ENCODE measurements around the gene SHANK1.
"Not testable (repeated sequence)": the region's sequence is repeated elsewhere in the genome, so short reads cannot be mapped to it uniquely, and the experiment has no call there.

SHANK1 gene

DNA sequence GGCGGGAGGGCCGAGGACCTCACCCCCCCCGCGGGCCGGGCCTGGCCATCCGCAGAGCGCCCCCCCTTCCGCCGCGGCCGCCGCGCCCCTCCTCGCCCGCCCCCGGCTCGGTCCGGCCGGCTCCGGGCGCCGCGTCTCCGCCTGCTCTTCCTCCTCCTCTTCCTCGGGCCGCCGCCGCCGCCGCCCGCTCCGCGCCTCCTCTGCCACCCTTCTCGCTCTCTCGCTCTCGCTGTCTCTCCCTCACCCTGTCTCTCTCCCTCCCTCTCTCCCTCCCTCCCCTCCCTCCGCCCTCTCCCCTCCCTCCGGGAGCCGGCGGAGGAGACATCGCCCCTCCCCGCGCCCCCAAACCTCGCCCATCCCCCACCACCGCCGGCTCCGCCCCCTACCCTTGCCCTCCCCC is at the start of gene SHANK1:
Gene SHANK1 (minus strand): TSS at position 237 of the 400 bp plus-strand sequence. CDS start 2,883 bp downstream, outside the sequence.
- no peak for DNase-seq (ENCODE audit: low read depth, low spot score)
- no peak within 1 kb of the TSS for H3K27ac ChIP-seq

DNA sequence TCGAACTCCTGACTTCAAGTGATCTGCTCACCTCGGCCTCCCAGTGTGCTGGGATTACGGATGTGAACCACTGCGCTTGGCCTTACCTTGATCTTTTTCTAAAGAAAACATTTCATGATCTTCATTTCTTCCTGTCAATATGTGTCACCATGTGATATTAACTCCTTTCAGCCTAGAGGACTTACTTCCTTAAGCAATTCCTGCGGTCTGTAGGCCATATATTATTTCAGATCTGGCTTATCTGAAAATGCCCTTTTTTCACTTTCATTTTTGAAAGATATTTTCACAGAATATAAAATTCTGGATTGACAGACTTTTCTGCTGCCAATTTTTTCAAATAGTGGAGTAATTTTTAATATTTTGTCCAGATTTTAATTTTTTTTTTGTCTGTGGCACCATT is 48.7 kb upstream of the SHANK1 start:
- H3K27ac ChIP-seq, result no peak overlapping the region
- DNase-seq (ENCODE audit: low read depth, low spot score), result no peak

DNA sequence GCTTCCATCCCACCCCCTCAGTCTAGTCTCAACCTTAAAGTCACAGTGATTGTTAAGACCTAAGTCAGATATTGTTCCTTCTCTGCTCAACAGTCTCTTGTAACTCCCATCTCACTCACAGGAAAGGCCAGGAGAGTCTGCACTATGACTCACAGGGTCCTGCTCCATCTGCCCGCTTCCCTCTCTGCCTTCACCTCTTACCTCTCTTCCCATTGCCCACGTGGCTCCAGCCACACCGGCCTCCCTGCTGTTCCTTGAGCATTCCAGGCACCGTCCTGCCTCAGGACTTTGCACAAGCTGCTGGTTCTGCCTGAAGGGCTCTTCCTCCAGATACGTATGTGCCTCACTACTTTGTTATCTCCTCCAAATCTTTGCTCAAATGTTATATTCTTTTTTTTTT is 47.7 kb upstream of the SHANK1 start:
- not testable (repeated sequence) for H3K27ac ChIP-seq; DNase-seq (ENCODE audit: low read depth, low spot score)

DNA sequence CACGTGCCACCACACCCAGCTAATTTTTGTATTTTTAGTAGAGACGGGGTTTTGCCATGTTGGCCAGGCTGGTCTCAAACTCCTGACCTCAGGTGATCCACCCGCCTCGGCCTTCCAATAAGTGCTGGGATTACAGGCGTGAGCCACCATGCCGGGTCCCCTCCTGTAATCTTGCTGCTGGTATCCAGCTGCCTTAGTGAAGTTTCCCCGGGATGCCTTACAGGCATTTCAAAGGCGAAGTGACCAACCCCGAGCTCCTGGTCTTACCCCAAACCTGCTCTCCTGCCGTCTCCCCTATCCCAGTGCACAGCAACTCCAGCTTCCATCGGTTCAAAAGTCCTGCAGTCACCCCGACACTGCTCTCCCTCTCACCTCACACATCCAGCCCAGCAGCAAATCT is 47.1 kb upstream of the SHANK1 start:
- not testable (repeated sequence) for DNase-seq (ENCODE audit: low read depth, low spot score); H3K27ac ChIP-seq

DNA sequence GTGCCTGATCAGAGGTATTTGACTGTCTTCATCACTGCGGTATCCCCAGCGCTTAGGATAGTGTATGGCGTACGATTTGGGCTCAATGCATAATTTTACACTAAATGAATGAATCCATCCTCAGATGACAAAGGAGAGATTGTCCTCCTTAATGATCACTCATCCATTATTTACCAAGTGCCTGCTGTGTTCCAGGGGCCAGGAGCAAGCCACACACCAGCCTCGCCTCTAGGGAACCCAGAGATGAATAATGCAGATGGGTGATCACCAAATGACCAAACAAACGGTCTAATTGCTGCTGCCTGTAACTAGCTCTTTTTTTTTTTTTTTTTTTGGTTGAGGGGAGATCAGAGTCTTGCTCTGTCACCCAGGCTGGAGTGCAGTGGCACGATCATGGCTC is 44.8 kb upstream of the SHANK1 start:
- DNase-seq (ENCODE audit: low read depth, low spot score), result no peak
- no peak overlapping the region for H3K27ac ChIP-seq

DNA sequence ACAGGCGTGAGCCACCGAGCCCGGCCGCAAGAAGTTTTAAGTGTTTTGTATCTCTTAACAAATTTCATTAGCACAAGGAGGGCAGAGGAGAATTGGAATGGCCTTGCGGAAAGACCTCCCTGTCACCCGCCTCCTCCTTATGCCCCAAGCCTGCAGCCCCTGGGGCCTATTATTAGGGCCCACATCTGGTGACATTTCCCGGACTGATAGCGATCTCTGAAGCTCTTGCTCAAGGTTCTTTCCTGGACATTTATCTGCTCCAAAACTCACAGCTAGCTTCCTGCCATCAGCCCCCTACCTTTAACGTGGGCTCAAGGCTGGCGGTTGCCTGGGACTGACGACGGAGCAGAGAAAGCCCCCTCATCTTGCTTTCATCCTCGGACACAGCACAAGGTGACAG is 43.9 kb upstream of the SHANK1 start:
- not testable (repeated sequence) for H3K27ac ChIP-seq; DNase-seq (ENCODE audit: low read depth, low spot score)

DNA sequence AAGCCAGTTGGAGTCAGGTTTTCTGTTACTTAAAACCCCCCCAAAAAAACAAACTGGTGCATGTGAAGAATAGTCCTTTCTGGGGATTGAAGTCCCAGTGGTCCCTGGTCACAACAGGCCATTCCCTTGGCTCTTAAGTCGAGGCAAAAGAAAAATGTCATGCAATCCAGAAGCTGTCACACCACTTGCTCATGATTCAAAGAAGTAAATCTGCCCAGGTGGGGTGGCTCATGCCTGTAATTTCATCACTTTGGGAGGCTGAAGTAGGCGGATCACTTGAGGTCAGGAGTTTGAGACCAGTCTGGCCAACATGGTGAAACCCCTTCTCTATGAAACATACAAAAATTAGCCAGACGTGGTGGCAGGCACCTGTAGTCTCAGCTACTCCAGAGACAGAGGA is 41.9 kb upstream of the SHANK1 start:
- H3K27ac ChIP-seq; DNase-seq (ENCODE audit: low read depth, low spot score): not testable (repeated sequence)

DNA sequence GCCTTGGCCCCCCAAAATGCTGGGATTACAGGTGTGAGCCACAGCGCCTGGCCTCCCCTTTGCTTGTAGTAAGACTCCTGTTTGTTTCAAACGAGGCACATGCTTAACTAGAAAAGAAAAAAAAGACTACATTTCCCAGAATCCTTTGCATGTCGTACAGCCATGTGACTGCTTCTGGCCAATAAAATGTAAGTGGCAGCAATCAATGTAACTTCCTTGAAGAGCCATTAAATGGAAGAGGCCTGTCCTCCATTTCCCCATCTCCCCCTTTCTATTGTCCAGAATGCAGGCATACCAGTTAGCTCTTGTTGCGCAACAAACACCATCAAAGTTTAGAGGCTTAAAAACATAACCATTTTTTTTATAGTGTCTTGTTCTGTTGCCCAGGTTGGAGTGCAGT is 40.3 kb upstream of the SHANK1 start:
- no peak overlapping the region for H3K27ac ChIP-seq
- DNase-seq (ENCODE audit: low read depth, low spot score), result no peak

DNA sequence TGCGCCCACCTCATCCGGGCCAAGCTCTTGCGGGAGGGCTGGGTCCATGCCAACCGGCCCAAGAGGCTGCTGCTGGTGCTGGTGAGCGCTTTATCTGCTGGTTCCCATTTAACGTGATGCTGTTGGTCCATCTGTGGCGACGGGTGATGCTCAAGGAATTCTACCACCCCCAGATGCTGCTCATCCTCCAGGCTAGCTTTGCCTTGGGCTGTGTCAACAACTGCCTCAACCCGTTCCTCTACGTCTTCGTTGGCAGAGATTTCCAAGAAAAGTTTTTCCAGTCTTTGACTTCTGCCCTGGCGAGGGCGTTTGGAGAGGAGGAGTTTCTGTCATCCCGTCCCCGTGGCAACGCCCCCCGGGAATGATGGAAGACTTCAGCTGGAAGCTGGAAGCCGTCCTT is 39.5 kb upstream of the SHANK1 start:
- not testable (repeated sequence) for DNase-seq (ENCODE audit: low read depth, low spot score); H3K27ac ChIP-seq

DNA sequence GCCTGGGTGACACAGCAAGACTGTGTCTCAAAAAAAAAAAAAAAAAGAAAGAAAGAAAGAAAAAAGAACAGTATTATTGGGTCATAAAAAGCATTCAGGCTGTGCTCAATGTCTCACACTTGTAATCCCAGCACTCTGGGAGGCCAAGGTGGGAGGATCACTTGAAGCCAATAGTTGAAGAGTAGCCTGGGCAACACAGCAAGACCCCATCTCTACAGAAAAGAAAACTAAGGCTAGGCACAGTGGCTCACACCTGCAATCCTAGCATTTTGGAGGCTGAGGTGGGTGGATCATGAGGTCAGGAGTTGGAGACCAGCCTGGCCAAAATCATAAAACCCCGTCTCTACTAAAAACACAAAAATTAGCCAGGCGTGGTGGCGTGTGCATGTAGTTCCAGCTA is 38.0 kb upstream of the SHANK1 start:
- H3K27ac ChIP-seq; DNase-seq (ENCODE audit: low read depth, low spot score): not testable (repeated sequence)

DNA sequence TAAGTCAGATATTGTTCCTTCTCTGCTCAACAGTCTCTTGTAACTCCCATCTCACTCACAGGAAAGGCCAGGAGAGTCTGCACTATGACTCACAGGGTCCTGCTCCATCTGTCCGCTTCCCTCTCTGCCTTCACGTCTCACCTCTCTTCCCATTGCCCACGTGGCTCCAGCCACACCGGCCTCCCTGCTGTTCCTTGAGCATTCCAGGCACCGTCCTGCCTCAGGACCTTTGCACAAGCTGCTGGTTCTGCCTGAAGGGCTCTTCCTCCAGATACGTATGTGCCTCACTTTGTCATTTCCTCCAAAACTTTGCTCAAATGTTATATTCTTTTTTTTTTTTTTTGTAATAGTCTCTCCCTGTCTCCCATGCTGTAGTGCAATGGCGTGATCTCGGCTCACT is 36.6 kb upstream of the SHANK1 start:
- DNase-seq (ENCODE audit: low read depth, low spot score); H3K27ac ChIP-seq: not testable (repeated sequence)

DNA sequence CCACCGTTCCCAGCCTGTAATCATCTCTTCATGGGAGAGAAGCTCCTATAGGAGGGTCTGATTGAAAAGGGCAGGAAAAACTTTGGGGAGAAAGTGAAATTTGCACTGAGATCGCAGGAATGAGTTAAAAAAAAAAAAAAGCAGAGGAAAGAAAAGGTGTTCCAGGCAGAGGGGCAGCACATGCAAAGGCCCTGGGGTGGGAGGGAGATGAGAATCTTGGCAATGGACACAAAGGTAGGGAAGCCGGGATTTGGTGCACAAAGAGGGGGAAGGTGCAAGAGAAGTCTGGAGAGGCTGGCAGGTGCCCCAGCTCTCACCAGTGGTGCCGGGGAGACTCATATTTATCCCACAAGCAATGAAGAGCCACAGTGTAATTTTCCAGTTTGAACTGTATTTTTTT is 34.3 kb upstream of the SHANK1 start:
- no peak for DNase-seq (ENCODE audit: low read depth, low spot score)
- H3K27ac ChIP-seq, result no peak overlapping the region

DNA sequence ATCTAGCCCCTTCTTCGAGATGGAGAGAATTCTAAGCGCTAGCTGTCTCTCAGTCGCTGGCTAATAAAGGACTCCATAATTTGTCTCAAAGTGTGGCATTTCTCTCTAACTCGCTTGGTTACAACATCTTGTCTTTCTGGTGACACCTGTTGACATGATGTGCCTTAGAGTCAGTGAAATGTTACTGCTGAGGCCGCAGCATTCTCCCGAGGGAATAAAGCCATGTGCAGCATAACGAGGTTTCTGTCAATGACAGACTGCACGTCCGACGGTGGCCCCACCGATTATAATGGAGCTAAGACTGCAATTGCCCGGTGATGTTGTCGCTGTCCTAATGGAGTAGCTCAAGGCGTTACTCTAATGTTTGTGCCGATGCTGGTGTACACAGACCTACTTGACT is 30.4 kb upstream of the SHANK1 start:
- DNase-seq (ENCODE audit: low read depth, low spot score), result no peak
- no peak overlapping the region for H3K27ac ChIP-seq

DNA sequence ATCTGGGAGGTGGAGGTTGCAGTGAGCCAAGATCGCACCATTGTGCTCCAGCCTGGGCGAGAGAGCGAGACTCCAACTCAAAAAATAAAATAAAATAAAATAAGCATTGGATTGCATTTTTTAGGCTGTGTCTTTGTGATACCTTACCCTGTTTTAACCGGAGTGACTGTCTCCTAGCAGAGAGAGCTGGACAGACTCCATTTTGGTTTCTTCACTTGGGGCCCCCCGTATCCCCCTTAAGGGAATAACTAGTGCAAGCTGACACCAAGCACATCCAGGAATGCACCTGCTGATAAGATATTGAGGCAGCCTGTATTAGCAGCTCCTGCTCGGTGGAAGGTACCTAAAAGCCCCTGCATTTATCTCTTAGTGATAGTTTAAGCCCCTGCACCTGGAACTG is 29.9 kb upstream of the SHANK1 start:
- H3K27ac ChIP-seq, result no peak overlapping the region
- DNase-seq (ENCODE audit: low read depth, low spot score), result no peak

DNA sequence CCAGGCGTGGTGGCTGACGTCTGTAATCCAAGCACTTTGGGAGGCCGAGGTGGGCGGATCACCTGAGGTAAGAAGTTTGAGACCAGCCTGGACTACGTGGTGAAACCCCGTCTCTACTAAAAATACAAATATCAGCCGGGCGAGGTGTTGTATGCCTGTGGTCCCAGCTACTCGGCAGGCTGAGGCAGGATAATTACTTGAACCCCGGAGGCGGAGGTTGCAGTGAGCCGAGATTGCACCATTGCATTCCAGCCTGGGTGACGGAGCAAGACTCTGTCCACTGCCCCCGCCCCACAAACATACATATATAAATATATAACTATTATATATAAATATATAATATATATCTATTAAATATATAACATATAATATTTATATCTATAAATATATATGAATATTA is 27.5 kb upstream of the SHANK1 start:
- not testable (repeated sequence) for DNase-seq (ENCODE audit: low read depth, low spot score)

DNA sequence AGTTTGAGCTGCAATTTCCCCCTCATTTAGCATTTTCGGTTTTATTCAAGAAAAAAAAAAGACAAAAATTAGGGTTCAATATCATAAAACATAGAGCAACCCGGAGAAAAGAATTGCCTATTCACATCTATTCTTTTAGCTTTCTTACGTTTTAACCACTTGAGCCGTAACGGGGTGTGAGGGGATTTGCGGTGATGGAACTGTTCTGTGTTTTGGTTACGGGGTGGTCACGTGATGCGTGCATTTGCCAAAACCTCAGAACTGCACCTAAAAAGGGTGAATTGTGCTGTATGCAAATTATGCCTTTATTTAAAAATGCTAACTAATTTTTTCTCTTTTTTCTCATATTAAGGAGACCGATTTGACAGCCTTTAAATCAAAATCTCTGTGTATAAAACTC is 25.6 kb upstream of the SHANK1 start:
- no peak for DNase-seq (ENCODE audit: low read depth, low spot score)
- no peak overlapping the region for H3K27ac ChIP-seq

More for the DNA sequence above, 27.5 kb upstream of the SHANK1 start:
- not testable (repeated sequence) for H3K27ac ChIP-seq

DNA sequence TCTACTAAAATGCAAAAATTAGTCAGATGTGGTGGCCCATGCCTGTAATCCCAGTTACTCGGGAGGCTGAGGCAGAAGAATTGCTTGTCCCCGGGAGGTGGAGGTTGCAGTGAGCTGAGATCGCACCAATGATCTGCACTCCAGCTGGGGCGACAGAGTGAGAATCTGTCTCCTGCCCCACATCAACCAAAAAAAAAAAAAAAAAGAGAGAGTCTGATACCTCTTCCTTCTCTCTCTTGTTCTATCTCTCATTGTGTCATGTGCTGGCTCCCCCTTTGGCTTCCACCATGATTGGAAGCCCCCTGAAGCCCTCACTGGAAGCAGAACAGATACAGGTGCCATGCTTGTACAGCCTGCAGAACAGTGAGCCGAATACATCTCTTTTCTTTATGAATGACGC is 23.9 kb upstream of the SHANK1 start:
- H3K27ac ChIP-seq, result no peak overlapping the region
- DNase-seq (ENCODE audit: low read depth, low spot score), result no peak

DNA sequence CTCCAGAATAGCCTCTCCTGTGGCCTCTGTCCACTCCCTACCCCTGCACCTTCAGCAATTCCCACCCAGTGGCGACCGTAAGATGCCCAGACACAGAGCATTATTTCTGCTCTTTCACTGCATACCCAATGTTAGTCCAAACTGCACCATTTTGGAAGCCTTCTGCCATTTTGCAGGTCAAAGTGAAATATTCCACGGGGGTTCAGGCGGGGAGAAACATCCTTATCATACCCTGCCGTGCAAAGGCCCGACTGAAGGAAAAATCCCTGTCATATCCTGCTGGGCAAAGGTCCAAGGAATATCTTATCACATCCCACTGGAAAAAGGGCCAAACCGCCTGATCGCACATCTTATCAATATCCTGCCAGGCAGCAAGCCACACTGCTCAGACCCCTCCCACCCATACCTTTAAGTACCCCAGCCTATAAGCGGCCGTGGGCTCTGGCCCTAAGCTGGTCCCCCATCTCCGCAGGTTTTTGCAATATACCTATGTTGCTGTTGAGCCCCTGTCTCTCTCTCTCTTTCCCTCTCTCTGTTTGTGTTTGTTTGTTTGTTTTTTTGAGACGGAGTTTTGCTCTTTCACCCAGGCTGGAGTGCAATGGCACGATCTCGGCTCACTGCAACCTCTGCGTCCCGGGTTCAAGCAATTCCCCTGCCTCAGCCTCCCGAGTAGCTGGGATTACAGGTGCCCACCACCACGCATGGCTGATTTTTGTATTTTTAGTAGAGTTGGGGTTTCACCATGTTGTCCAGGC is 21.8 kb upstream of the SHANK1 start:
- DNase-seq (ENCODE audit: low read depth, low spot score), result no peak
- H3K27ac ChIP-seq, result no peak overlapping the region

DNA sequence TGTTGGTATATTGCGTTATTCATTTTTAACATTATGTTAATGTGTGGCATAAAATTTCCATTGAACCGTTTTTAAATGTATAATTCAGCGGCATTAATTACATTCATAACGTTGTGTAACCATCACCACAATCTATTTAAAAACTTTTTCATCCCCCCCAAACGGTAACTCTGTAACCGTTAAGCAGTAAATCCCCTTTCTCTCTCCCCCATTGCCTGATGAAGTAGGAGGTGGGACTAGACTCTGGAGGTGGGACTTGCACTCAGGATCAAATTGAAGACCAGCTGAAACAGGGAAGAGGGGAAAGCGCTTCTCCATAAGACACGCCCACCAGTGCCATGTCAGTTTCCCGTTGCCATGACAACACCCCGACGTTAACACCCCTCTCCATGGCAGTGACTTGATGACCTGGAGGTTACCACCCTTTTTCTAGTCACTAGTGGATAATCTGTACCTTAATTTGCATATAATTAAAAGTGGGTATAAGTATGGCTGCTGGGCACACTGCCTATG is 20.4 kb upstream of the SHANK1 start:
- no peak overlapping the region for H3K27ac ChIP-seq
- no peak for DNase-seq (ENCODE audit: low read depth, low spot score)

DNA sequence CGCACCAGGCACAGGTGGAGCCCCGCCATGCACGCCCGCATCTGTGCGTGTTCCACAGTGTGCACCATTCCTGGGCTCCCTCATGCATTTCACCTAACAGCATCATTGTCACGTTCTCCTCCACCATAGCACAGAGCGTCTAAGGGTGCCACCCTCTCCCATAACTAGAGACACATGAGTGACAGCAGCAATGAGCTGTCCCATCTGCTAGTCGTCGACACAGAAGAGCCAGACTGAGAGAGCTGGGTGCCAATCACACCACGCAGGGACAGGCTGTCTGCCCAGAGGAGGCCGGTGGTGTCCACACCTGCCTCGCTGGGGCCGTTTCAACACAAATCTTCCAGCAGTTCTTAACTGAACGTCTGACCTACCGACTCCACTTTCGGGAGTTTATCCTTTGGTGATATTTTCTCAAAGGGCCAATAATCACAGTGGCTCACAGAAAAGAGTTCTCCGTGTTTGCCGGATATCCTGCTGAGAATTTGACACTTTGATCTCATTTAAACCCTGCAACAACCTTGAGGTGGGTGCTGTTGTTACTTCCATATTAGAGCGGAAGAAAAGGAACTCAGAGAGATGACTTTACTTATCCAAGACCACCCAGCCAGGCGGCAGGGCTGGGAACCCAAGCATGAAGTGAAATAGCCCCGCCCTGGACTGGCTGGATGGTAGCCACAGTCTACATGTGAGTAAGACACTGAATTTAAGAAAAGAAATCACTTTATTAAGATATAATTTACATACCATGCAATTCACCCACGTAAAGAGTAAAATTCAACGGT is 19.7 kb upstream of the SHANK1 start:
- no peak overlapping the region for H3K27ac ChIP-seq
- DNase-seq (ENCODE audit: low read depth, low spot score), result no peak

DNA sequence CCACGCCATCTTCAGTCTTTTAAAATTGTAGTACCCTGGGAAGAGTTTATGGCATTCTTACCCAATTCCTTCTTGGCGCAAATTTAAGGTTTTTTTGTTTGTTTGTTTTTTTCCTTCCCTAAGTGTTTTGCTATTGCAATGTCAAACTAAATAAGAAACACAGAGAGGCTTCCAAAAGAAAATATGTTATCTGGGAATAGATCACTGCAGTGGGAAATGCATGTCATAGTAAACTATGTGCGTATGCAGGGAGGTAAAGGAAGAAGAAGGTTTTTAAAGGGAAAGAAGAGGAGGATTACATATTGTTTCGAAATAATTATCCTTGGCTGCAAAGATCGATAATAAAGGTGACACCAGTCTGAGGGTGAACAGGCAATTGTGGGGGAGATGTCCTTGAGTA is 16.7 kb upstream of the SHANK1 start:
- DNase-seq (ENCODE audit: low read depth, low spot score), result no peak
- no peak overlapping the region for H3K27ac ChIP-seq
